Measurements from ENCODE around the gene GALNT2. TPM values are rescaled to one million over a fixed set of nuclear protein-coding genes. Genes with fewer than 3 reads are reported as not detected.

Gene GALNT2
- polyA plus RNA-seq, 3 donors = 19.6 to 25.6 (median 23.4) TPM

- Histone ChIP-seq H3K9ac (ENCODE audit: insufficient read depth, low read length, poor library complexity, severe bottlenecking) (no peak overlapping the region), H3K4me3 (replicated peaks in 1 of 3; ENCODE audit: low read depth in 2 of 3, low read length in 3 of 3) (no peak overlapping the region), H2AFZ (ENCODE audit: insufficient read depth, low read depth, low read length, poor library complexity, severe bottlenecking) (no peak overlapping the region), H3K79me2 (ENCODE audit: insufficient read depth, low read length) (peaks cover 88% of the 10 kb centered on the region), H3K9me3 (replicated peaks in 1 of 2; ENCODE audit: control insufficient read depth in 1 of 2, insufficient read depth in 1 of 2, low read length in 2 of 2) (no peaks in the 10 kb centered on the region), H3K4me2 (replicated peaks; ENCODE audit: extremely low read depth, low read length, poor library complexity, severe bottlenecking) (no peak overlapping the region), H3K27ac (ENCODE audit: low read depth in 1 of 2, low read length in 2 of 2) (peak overlapping the region; percentile 44 to 88), H4K20me1 (ENCODE audit: insufficient read depth, low read length) (no peaks in the 10 kb centered on the region), H3K27me3 (ENCODE audit: control insufficient read depth in 2 of 2, insufficient read depth in 2 of 2, low read length in 2 of 2) (no peaks in the 10 kb centered on the region), H3K4me1 (ENCODE audit: control insufficient read depth in 1 of 2, insufficient read depth in 2 of 2, low read length in 2 of 2) (peaks cover 86 to 94% of the 10 kb centered on the region in 2 donors), H3K36me3 (replicated peaks in 1 of 2; ENCODE audit: control insufficient read depth in 1 of 2, insufficient read depth in 2 of 2, low read length in 2 of 2) (no peaks in the 10 kb centered on the region)
- H3K36me3 Mint-ChIP-seq = peaks cover 4% of the 10 kb centered on the region in 2 donors
- intact Hi-C loops (cut with micrococcal nuclease) = loop anchor here in 1 of 2 donors (5.0 kb wide), 2 partner anchors 39 to 41 kb away; no protein-coding TSS in a partner anchor
- WGBS (ENCODE audit: insufficient coverage) = 94% methylated on average over 12 of the region's 15 CpGs
- no peaks in the 10 kb centered on the region for H3K27me3 Mint-ChIP-seq (ENCODE audit: low read depth in 3 of 3)
- H3K27ac Mint-ChIP-seq = peak overlapping the region in 5 of 7 donors; percentile 4 to 99 (median 68)
- no peak for TF ChIP-seq CTCF (IDR thresholded peaks at IDR 0.05)
- DNase-seq = no peak
- no peaks in the 10 kb centered on the region for H3K9me3 Mint-ChIP-seq
- peaks cover 94% of the 10 kb centered on the region for H3K4me1 Mint-ChIP-seq
- H3K4me3 Mint-ChIP-seq = no peak overlapping the region
Measured at GRCh38 chr1:230148126-230148652, 81.2 kb downstream of the GALNT2 start.

- 88% methylated on average over 9 of the region's 11 CpGs for WGBS (ENCODE audit: insufficient coverage)
- Histone ChIP-seq H3K79me2 (ENCODE audit: insufficient read depth, low read length) (peaks cover 84% of the 10 kb centered on the region), H3K27me3 (ENCODE audit: control insufficient read depth in 2 of 2, insufficient read depth in 2 of 2, low read length in 2 of 2) (no peaks in the 10 kb centered on the region), H3K4me3 (replicated peaks in 1 of 3; ENCODE audit: low read depth in 2 of 3, low read length in 3 of 3) (peak overlapping the region in 1 of 3 experiments; percentile 65), H3K27ac (ENCODE audit: low read depth in 1 of 2, low read length in 2 of 2) (peak overlapping the region; percentile 31 to 86), H2AFZ (ENCODE audit: insufficient read depth, low read depth, low read length, poor library complexity, severe bottlenecking) (no peak overlapping the region), H3K9me3 (replicated peaks in 1 of 2; ENCODE audit: control insufficient read depth in 1 of 2, insufficient read depth in 1 of 2, low read length in 2 of 2) (no peaks in the 10 kb centered on the region), H3K9ac (ENCODE audit: insufficient read depth, low read length, poor library complexity, severe bottlenecking) (no peak overlapping the region), H3K4me2 (replicated peaks; ENCODE audit: extremely low read depth, low read length, poor library complexity, severe bottlenecking) (no peak overlapping the region), H3K36me3 (replicated peaks in 1 of 2; ENCODE audit: control insufficient read depth in 1 of 2, insufficient read depth in 2 of 2, low read length in 2 of 2) (no peaks in the 10 kb centered on the region), H3K4me1 (ENCODE audit: control insufficient read depth in 1 of 2, insufficient read depth in 2 of 2, low read length in 2 of 2) (peaks cover 86 to 94% of the 10 kb centered on the region in 2 donors), H4K20me1 (ENCODE audit: insufficient read depth, low read length) (no peaks in the 10 kb centered on the region)
- no peaks in the 10 kb centered on the region for H3K9me3 Mint-ChIP-seq
- TF ChIP-seq CTCF (IDR thresholded peaks at IDR 0.05) = no peak
- peaks cover 94% of the 10 kb centered on the region for H3K4me1 Mint-ChIP-seq
- H3K36me3 Mint-ChIP-seq = peaks cover 4% of the 10 kb centered on the region in 2 donors
- intact Hi-C loops (cut with micrococcal nuclease) = loop anchor here in 1 of 2 donors (5.0 kb wide), 2 partner anchors 38 to 42 kb away; no protein-coding TSS in a partner anchor
- H3K27me3 Mint-ChIP-seq (ENCODE audit: low read depth in 3 of 3) = no peaks in the 10 kb centered on the region
- no peak for DNase-seq
- peak overlapping the region in 1 of 2 donors; percentile 4 for H3K4me3 Mint-ChIP-seq
- peak overlapping the region in 6 of 7 donors; percentile 45 to 97 (median 90) for H3K27ac Mint-ChIP-seq
Measured at GRCh38 chr1:230148768-230149469, 81.9 kb downstream of the GALNT2 start.

Measured in CD14-positive monocyte (primary cell).